Measurements from ENCODE around the gene RGS9. TPM values are rescaled to one million over a fixed set of nuclear protein-coding genes. Genes with fewer than 3 reads are reported as not detected.

Gene RGS9
- total RNA-seq, 1 donor from 2014 or later: 3.2 TPM

DNA sequence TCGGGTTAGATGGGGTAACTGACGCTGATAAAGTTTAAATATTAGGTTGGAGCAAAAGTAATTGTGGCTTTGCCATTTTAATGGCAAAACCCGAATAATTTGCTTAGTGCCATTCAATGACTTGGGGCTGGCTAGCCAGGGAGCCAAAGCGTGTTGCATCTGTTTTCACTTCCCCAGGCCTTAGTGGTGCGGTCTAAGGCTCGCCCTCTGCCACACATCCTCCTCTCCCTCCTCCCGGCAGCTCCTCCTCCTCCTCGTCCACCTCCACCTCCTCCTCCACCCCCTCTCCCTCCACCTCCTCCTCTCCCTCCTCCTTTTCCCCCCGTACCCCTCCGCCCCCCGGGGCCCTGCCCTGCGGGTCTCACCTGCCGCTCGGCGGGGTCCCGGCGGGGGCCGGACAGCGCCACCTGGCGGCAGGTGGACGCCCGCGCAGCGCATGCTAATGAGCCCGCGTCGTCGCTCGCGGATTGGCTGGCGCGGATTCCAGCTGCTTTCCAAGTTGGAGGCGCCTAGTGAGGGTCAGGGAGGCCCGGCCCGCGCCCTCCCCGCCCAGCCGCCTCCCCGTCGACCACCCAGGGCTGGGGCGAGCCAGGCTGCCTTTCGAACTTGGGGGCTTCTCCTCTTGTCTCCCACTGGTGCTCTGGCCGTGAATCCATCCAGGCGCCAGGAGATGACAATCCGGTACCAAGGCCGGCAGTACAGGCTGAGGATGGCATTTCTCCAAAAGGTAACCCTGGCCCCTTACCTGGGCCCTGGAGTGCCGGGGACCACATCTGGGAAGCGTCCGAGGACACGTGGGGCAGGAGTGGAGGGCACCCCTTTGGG, 36.6 kb upstream of the RGS9 start:
- H3K27ac Mint-ChIP-seq: peak overlapping the region; percentile 98
- intact Hi-C loops (cut with micrococcal nuclease): loop anchor here (1.0 to 2.0 kb wide), 9 partner anchors 23 to 182 kb away; partner anchors contain the start of genes LRRC37A3 and RGS9
- TF ChIP-seq, protein P1, sequence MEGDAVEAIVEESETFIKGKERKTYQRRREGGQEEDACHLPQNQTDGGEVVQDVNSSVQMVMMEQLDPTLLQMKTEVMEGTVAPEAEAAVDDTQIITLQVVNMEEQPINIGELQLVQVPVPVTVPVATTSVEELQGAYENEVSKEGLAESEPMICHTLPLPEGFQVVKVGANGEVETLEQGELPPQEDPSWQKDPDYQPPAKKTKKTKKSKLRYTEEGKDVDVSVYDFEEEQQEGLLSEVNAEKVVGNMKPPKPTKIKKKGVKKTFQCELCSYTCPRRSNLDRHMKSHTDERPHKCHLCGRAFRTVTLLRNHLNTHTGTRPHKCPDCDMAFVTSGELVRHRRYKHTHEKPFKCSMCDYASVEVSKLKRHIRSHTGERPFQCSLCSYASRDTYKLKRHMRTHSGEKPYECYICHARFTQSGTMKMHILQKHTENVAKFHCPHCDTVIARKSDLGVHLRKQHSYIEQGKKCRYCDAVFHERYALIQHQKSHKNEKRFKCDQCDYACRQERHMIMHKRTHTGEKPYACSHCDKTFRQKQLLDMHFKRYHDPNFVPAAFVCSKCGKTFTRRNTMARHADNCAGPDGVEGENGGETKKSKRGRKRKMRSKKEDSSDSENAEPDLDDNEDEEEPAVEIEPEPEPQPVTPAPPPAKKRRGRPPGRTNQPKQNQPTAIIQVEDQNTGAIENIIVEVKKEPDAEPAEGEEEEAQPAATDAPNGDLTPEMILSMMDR (IDR thresholded peaks at IDR 0.05): no peak
- peaks cover 5% of the 10 kb centered on the region for H3K27me3 Mint-ChIP-seq
- ChIA-PET POLR2A (interaction anchor here (0.6 to 5.3 kb wide), 29 partner anchors 14 to 1088 kb away, joined by 3 to 62 read pairs (median 4); partner anchors contain the start of genes CEP95, GNA13, LRRC37A3 and RGS9), CTCF (interaction anchor here (0.7 to 2.9 kb wide), 24 partner anchors 10 to 323 kb away, joined by 3 to 20 read pairs (median 4); partner anchors contain the start of genes GNA13 and LRRC37A3)
- peak; percentile 84 for ATAC-seq (ENCODE audit: low read depth)
- no peaks in the 10 kb centered on the region for H3K9me3 Mint-ChIP-seq
- peaks cover 23% of the 10 kb centered on the region for H3K4me1 Mint-ChIP-seq
- DNase-seq: peak; percentile 82
- H3K36me3 Mint-ChIP-seq (ENCODE audit: low read depth): no peaks in the 10 kb centered on the region
- H3K4me3 Mint-ChIP-seq: peak overlapping the region; percentile 85

DNA sequence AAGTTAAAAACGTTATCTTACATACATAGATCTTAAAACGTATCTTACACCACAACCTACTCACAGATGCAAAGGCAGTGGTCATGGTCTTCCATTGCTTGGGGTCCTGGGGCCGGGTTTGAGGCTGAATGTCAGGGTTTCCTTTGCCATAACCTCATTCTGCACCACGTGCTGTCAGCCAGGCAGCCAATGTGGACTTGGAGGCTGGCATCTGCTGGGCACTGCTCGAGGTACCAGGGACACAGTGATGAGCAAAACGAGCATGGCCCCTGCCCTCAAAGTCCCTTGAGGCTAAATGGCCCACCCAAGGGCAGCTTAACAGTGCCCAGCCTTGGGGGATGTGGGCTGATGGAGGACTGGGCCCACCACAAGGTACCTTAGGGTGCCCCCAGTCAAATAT, 35.8 kb upstream of the RGS9 start:
- TF ChIP-seq, protein P1 (IDR thresholded peaks at IDR 0.05): no peak
- Mint-ChIP-seq H3K27ac (peak overlapping the region; percentile 73), H3K36me3 (ENCODE audit: low read depth) (no peaks in the 10 kb centered on the region), H3K4me1 (peaks cover 19% of the 10 kb centered on the region), H3K27me3 (peaks cover 5% of the 10 kb centered on the region), H3K4me3 (peak overlapping the region; percentile 79), H3K9me3 (no peaks in the 10 kb centered on the region)
- ATAC-seq (ENCODE audit: low read depth) (no peak), DNase-seq (no peak)
- ChIA-PET CTCF (interaction anchor here (0.7 to 2.9 kb wide), 13 partner anchors 21 to 182 kb away, joined by 3 to 17 read pairs (median 4); partner anchors contain the start of genes LRRC37A3 and RGS9), POLR2A (interaction anchor here (1.3 to 5.3 kb wide), 8 partner anchors 15 to 264 kb away, joined by 3 to 62 read pairs (median 19); partner anchors contain the start of genes GNA13 and RGS9)
- intact Hi-C loops (cut with micrococcal nuclease): loop anchor here (2.0 kb wide), 1 partner anchor 183 kb away; the partner anchor contains the start of gene LRRC37A3

DNA sequence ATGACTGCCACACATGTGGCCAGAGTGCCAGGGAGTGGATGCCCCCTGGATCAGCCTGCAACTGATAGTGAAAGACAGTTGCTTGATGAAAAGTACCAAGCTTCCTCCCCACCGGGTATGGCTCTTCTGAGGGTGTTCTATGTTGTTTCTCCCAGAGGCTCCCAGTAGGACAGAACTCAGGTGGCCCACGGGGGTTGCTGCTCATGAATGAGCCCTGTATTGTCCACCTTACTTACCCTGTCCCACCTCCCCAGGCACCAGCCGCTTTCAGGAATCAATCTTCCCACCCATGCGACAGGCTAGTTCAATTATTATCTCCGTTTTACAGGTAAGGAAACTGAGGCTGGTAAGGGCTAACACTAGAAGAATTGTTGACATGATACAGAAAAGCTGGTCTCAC, 34.9 kb upstream of the RGS9 start:
- ChIA-PET POLR2A (interaction anchor here (0.7 to 5.3 kb wide), 4 partner anchors 22 to 127 kb away, joined by 3 to 62 read pairs (median 26); partner anchors contain the start of gene GNA13), CTCF (interaction anchor here (1.3 kb wide), 1 partner anchor 35 kb away, joined by 4 read pairs; the partner anchor contains the start of gene RGS9)
- Mint-ChIP-seq H3K27me3 (peaks cover 5% of the 10 kb centered on the region), H3K27ac (no peak overlapping the region), H3K9me3 (no peaks in the 10 kb centered on the region), H3K4me3 (no peak overlapping the region), H3K4me1 (peaks cover 19% of the 10 kb centered on the region), H3K36me3 (ENCODE audit: low read depth) (no peaks in the 10 kb centered on the region)
- TF ChIP-seq, protein P1 (IDR thresholded peaks at IDR 0.05): no peak
- intact Hi-C loops (cut with micrococcal nuclease): no loop called here
- no peak for DNase-seq
- ATAC-seq (ENCODE audit: low read depth): no peak

DNA sequence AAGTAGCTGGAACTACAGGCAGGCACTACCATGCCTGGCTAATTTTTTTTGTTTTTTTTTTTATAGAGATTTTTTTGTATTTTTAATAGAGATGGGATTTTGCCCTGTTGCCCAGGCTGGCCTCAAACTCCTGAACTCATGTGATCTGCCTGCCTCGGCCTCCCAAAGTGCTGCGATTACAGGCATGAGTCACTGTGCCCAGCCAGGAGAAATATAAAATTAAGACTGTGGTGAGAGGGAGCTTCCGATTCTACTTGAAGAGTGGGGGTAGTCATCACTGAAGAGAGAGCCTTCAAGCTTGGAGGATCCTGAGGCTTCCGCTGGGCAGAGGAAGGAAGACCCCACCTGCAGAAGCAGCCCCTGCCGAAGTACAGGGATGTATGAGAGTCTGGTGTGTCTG, 34.4 kb upstream of the RGS9 start:
- CTCF ChIA-PET: no interaction called here
- ATAC-seq (ENCODE audit: low read depth): no peak
- H3K27me3 Mint-ChIP-seq: peaks cover 5% of the 10 kb centered on the region
- H3K9me3 Mint-ChIP-seq: no peaks in the 10 kb centered on the region
- no peak for DNase-seq
- TF ChIP-seq, protein P1 (IDR thresholded peaks at IDR 0.05): no peak
- POLR2A ChIA-PET: interaction anchor here (1.1 to 5.3 kb wide), 2 partner anchors 116 to 128 kb away, joined by 3 to 49 read pairs; no protein-coding TSS in a partner anchor
- H3K36me3 Mint-ChIP-seq (ENCODE audit: low read depth): no peaks in the 10 kb centered on the region
- H3K27ac Mint-ChIP-seq: no peak overlapping the region
- peaks cover 19% of the 10 kb centered on the region for H3K4me1 Mint-ChIP-seq
- no peak overlapping the region for H3K4me3 Mint-ChIP-seq
- intact Hi-C loops (cut with micrococcal nuclease): no loop called here

DNA sequence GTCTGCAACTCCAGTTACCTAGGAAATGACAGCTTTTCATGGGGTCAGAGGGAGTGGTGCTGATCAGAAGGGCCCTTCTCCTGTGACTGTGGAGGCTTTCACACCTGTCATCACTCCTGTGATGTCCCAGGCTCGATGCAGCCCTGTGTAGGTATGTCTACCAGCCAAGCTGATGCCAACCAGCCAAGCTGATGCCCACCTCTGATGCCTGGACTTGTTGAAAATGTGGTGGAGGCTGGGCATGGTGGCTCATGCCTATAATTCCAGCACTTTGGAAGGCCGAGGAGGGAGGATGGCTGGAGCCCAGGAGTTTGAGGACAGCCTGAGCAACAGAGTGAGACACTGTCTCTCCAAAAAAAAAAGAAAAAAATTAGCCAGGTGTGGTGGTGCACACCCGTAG, 33.7 kb upstream of the RGS9 start:
- TF ChIP-seq, protein P1 (IDR thresholded peaks at IDR 0.05): no peak
- DNase-seq: no peak
- ATAC-seq (ENCODE audit: low read depth): no peak
- Mint-ChIP-seq H3K27ac (no peak overlapping the region), H3K4me3 (no peak overlapping the region), H3K9me3 (no peaks in the 10 kb centered on the region), H3K36me3 (ENCODE audit: low read depth) (no peaks in the 10 kb centered on the region), H3K4me1 (peaks cover 19% of the 10 kb centered on the region), H3K27me3 (peaks cover 5% of the 10 kb centered on the region)
- CTCF ChIA-PET: interaction anchor here (0.8 kb wide), 1 partner anchor 16 kb away, joined by 3 read pairs; no protein-coding TSS in a partner anchor
- POLR2A ChIA-PET: interaction anchor here (0.6 to 1.1 kb wide), 2 partner anchors 96 to 117 kb away, joined by 3 read pairs; no protein-coding TSS in a partner anchor
- intact Hi-C loops (cut with micrococcal nuclease): no loop called here

Data from activated B cell treated with CpG ODN at 0.5 μM for 24 hours (primary cell).